ENCODE results near the gene RHBDL2. TPM values are rescaled to one million over a fixed set of nuclear protein-coding genes. Genes with fewer than 3 reads are reported as not detected.

RHBDL2 gene
- total and polyA plus RNA-seq, 9 of the 15 experiments (the other 6 are each of a cell fraction or from before 2014, with no cell fraction given) = not detected

DNA sequence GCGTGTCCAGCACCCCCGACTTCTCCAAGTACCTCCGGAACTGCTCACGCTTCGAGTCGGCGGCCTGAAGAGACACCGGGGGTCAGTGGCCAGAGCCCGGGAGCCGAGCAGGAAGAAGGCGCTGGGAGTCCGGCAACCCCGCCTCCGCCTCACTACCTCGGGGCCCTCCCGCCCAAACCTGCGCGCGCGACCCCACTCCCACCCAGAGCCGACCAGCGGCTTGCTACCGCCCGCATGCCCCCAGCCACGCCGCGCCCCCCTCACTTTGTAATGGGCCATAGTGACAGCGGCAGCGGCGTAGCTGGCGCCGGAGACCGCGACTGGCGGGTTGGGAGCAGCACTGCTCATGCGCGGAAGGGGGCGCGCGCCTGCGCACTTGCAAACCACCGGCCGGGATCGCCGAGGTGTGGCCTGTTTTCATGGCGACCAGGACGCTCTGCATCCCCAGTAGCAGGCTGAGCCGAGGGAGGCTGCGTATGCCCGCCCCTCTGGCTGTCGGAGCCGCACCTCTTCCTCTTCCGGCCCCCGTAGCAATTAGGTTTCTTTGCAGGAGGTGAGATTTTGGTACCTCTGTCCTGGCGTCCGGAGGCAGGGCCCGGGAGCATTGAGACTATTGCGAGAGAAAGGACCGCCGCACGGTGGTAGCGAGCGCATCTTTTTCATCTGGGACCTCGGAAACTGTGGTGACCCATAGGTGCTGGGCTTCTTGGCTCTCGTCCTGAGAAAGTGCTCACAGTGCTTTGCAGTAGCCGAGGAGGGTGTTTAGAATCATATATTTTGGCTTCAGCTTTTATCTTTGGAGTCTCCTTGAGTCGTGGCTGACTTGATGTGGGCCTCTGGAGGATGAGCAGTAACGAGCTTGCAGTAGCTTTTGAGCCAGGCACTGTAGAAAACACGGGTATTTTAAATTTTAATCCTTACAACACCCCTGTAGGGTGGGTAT is 68.3 kb downstream of the RHBDL2 start, which contains the start of gene MYCBP (continued):
- TF ChIP-seq MYNN (IDR thresholded peaks at IDR 0.05) (no peak), MYNN (CRISPR knock-in tag; IDR thresholded peaks at IDR 0.05) (no peak), POLR2AphosphoS5 (IDR thresholded peaks at IDR 0.05; ENCODE audit: control insufficient read depth, insufficient read depth, low read depth, low read length) (peak; percentile 54; the same call in 1 of the 2 replicates), FOXK2 (conservative IDR thresholded peaks at IDR 0.05 in 1 of 2, IDR thresholded peaks at IDR 0.05 in 1 of 2; ENCODE audit: low read depth in 2 of 2) (peak; percentile 68 to 86), CREBBP (IDR thresholded peaks at IDR 0.05; ENCODE audit: low read depth, low read length) (no peak), ZNF175 (CRISPR knock-in tag; IDR thresholded peaks at IDR 0.05; ENCODE audit: low read depth) (no peak), RBM15 (IDR thresholded peaks at IDR 0.05; ENCODE audit: insufficient read depth, low read length) (no peak), SMAD2 (IDR thresholded peaks at IDR 0.05; ENCODE audit: low read depth, low read length) (no peak), PCBP2 (IDR thresholded peaks at IDR 0.05; ENCODE audit: low read depth, low read length, poor library complexity, severe bottlenecking) (no peak), TRIM28 (IDR thresholded peaks at IDR 0.05) (no peak), TAF1 (IDR thresholded peaks at IDR 0.05; ENCODE audit: control insufficient read depth, extremely low read depth, insufficient read depth, low read length, severe bottlenecking) (peak; percentile 55), TEAD4 (IDR thresholded peaks at IDR 0.05; ENCODE audit: low read length) (no peak), TEAD4 (CRISPR knock-in tag; IDR thresholded peaks at IDR 0.05; ENCODE audit: borderline replicate concordance) (no peak), TOE1 (IDR thresholded peaks at IDR 0.05; ENCODE audit: borderline replicate concordance) (peak; percentile 9; the same call in 1 of the 2 replicates), TOE1 (CRISPR knock-in tag; IDR thresholded peaks at IDR 0.05; ENCODE audit: borderline replicate concordance, low read depth) (no peak), CTBP1 (IDR thresholded peaks at IDR 0.05; ENCODE audit: borderline replicate concordance) (peak; percentile 86), POLR2AphosphoS2 (IDR thresholded peaks at IDR 0.05; ENCODE audit: low read length) (peak; percentile 96)
- TF ChIP-seq, protein P1, sequence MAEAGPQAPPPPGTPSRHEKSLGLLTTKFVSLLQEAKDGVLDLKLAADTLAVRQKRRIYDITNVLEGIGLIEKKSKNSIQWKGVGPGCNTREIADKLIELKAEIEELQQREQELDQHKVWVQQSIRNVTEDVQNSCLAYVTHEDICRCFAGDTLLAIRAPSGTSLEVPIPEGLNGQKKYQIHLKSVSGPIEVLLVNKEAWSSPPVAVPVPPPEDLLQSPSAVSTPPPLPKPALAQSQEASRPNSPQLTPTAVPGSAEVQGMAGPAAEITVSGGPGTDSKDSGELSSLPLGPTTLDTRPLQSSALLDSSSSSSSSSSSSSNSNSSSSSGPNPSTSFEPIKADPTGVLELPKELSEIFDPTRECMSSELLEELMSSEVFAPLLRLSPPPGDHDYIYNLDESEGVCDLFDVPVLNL (CRISPR knock-in tag; IDR thresholded peaks at IDR 0.05; ENCODE audit: low read depth) = no peak
- TF ChIP-seq, protein P2, sequence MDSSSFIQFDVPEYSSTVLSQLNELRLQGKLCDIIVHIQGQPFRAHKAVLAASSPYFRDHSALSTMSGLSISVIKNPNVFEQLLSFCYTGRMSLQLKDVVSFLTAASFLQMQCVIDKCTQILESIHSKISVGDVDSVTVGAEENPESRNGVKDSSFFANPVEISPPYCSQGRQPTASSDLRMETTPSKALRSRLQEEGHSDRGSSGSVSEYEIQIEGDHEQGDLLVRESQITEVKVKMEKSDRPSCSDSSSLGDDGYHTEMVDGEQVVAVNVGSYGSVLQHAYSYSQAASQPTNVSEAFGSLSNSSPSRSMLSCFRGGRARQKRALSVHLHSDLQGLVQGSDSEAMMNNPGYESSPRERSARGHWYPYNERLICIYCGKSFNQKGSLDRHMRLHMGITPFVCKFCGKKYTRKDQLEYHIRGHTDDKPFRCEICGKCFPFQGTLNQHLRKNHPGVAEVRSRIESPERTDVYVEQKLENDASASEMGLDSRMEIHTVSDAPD (CRISPR knock-in tag; IDR thresholded peaks at IDR 0.05) = no peak
- TF ChIP-seq, protein P3, sequence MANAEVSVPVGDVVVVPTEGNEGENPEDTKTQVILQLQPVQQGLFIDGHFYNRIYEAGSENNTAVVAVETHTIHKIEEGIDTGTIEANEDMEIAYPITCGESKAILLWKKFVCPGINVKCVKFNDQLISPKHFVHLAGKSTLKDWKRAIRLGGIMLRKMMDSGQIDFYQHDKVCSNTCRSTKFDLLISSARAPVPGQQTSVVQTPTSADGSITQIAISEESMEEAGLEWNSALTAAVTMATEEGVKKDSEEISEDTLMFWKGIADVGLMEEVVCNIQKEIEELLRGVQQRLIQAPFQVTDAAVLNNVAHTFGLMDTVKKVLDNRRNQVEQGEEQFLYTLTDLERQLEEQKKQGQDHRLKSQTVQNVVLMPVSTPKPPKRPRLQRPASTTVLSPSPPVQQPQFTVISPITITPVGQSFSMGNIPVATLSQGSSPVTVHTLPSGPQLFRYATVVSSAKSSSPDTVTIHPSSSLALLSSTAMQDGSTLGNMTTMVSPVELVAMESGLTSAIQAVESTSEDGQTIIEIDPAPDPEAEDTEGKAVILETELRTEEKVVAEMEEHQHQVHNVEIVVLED (CRISPR knock-in tag; IDR thresholded peaks at IDR 0.05) = peak; percentile 40; the same call in 1 of the 2 replicates
- TF ChIP-seq, protein P4, sequence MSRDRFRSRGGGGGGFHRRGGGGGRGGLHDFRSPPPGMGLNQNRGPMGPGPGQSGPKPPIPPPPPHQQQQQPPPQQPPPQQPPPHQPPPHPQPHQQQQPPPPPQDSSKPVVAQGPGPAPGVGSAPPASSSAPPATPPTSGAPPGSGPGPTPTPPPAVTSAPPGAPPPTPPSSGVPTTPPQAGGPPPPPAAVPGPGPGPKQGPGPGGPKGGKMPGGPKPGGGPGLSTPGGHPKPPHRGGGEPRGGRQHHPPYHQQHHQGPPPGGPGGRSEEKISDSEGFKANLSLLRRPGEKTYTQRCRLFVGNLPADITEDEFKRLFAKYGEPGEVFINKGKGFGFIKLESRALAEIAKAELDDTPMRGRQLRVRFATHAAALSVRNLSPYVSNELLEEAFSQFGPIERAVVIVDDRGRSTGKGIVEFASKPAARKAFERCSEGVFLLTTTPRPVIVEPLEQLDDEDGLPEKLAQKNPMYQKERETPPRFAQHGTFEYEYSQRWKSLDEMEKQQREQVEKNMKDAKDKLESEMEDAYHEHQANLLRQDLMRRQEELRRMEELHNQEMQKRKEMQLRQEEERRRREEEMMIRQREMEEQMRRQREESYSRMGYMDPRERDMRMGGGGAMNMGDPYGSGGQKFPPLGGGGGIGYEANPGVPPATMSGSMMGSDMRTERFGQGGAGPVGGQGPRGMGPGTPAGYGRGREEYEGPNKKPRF (IDR thresholded peaks at IDR 0.05; ENCODE audit: low read depth, low read length) = no peak

Data from K562 (cell line).